SK-N-SH treated with all-trans-retinoic acid at 6 μM for 48 hours (cell line): ENCODE results near the gene RAVER2.

Experiments
- ATAC-seq: fragments of 200-7000 bp; cut with Tn5 transposase; 3 replicates; pipeline ENCODE4 v1.9.1; 2020; ENCODE audit warnings: mild to moderate bottlenecking, moderate library complexity
- ARNTL ChIP-seq: fragments of 450-650 bp; formaldehyde crosslinking; IDR thresholded peaks from 2 replicates; pipeline ENCODE4 v1.5.0; 2020; ENCODE audit warnings: low read depth, mild to moderate bottlenecking, moderate library complexity, borderline replicate concordance
- BACH2 ChIP-seq: fragments of 250-450 bp; sonication (Bioruptor Pico); IDR thresholded peaks from 2 replicates; pipeline ENCODE4 v1.9.0; 2021; ENCODE audit warnings: mild to moderate bottlenecking, borderline replicate concordance
- CSDC2 ChIP-seq: fragments of 250-450 bp; sonication (Bioruptor Pico); IDR thresholded peaks from 2 replicates; pipeline ENCODE4 v1.5.0; 2020; ENCODE audit warnings: mild to moderate bottlenecking, moderate library complexity
- ESRRG ChIP-seq: fragments of 250-450 bp; sonication (Bioruptor Pico); IDR thresholded peaks from 2 replicates; pipeline ENCODE4 v1.6.1; 2021; ENCODE audit warnings: mild to moderate bottlenecking
- GLIS3 ChIP-seq: fragments of 250-450 bp; sonication (Bioruptor Pico); IDR thresholded peaks from 2 replicates; pipeline ENCODE4 v1.5.0; 2020; ENCODE audit warnings: mild to moderate bottlenecking, moderate library complexity
- ISL1 ChIP-seq: fragments of 250-450 bp; sonication (Bioruptor Pico); IDR thresholded peaks from 2 replicates; pipeline ENCODE4 v2.1.2; 2022; ENCODE audit warnings: mild to moderate bottlenecking, moderate library complexity
- OSR1 ChIP-seq: fragments of 250-450 bp; sonication (Bioruptor Pico); IDR thresholded peaks from 2 replicates; pipeline ENCODE4 v1.8.0; 2022; ENCODE audit warnings: moderate library complexity, mild to moderate bottlenecking, inconsistent platforms
- PPARA ChIP-seq: fragments of 250-450 bp; sonication (Bioruptor Pico); IDR thresholded peaks from 2 replicates; pipeline ENCODE4 v1.5.0; 2020; ENCODE audit warnings: mild to moderate bottlenecking, borderline replicate concordance
- RARB ChIP-seq: fragments of 250-450 bp; sonication (Bioruptor Pico); IDR thresholded peaks from 2 replicates; pipeline ENCODE4 v1.8.0; 2021; ENCODE audit warnings: mild to moderate bottlenecking, moderate library complexity
- TCF4 ChIP-seq: fragments of 250-450 bp; sonication (Bioruptor Pico); IDR thresholded peaks from 2 replicates; pipeline ENCODE4 v1.8.0; 2021; ENCODE audit warnings: mild to moderate bottlenecking, moderate library complexity, borderline replicate concordance
- TOX ChIP-seq: fragments of 250-450 bp; sonication (Bioruptor Pico); IDR thresholded peaks from 2 replicates; pipeline ENCODE4 v1.8.0; 2021; ENCODE audit warnings: mild to moderate bottlenecking, moderate library complexity, borderline replicate concordance
- ZFP3 ChIP-seq: fragments of 250-450 bp; sonication (Bioruptor Pico); IDR thresholded peaks from 2 replicates; pipeline ENCODE4 v1.5.0; 2020; ENCODE audit warnings: mild to moderate bottlenecking, moderate library complexity
- ZNF565 ChIP-seq: fragments of 450-650 bp; formaldehyde crosslinking; conservative IDR thresholded peaks from 2 replicates; pipeline ENCODE4 v1.5.0; 2020; ENCODE audit warnings: low read depth, mild to moderate bottlenecking, moderate library complexity
- ZNF70 ChIP-seq: fragments of 450-650 bp; formaldehyde crosslinking; IDR thresholded peaks from 2 replicates; pipeline ENCODE4 v1.5.0; 2020; ENCODE audit warnings: mild to moderate bottlenecking, moderate library complexity
- ZNF8 ChIP-seq: fragments of 450-650 bp; formaldehyde crosslinking; IDR thresholded peaks from 2 replicates; pipeline ENCODE4 v1.5.0; 2020; ENCODE audit warnings: mild to moderate bottlenecking, moderate library complexity
- TF ChIP-seq, protein P1 (sequence below): fragments of 250-450 bp; sonication (Bioruptor Pico); IDR thresholded peaks from 2 replicates; pipeline ENCODE4 v1.8.0; 2021; ENCODE audit warnings: low read depth, mild to moderate bottlenecking, moderate library complexity, borderline replicate concordance
- TF ChIP-seq, protein P2 (sequence below): fragments of 250-450 bp; sonication (Bioruptor Pico); IDR thresholded peaks from 2 replicates; pipeline ENCODE4 v1.8.0; 2020; ENCODE audit warnings: mild to moderate bottlenecking, moderate library complexity, borderline replicate concordance
- TF ChIP-seq, protein P3 (sequence below): fragments of 250-450 bp; sonication (Bioruptor Pico); IDR thresholded peaks from 2 replicates; pipeline ENCODE4 v1.5.0; 2020; ENCODE audit warnings: mild to moderate bottlenecking, moderate library complexity
- TF ChIP-seq, protein P4 (sequence below): fragments of 250-450 bp; sonication (Bioruptor Pico); IDR thresholded peaks from 2 replicates; pipeline ENCODE4 v1.5.1; 2020; ENCODE audit warnings: low read depth, mild to moderate bottlenecking, moderate library complexity

RAVER2 gene, protein sequence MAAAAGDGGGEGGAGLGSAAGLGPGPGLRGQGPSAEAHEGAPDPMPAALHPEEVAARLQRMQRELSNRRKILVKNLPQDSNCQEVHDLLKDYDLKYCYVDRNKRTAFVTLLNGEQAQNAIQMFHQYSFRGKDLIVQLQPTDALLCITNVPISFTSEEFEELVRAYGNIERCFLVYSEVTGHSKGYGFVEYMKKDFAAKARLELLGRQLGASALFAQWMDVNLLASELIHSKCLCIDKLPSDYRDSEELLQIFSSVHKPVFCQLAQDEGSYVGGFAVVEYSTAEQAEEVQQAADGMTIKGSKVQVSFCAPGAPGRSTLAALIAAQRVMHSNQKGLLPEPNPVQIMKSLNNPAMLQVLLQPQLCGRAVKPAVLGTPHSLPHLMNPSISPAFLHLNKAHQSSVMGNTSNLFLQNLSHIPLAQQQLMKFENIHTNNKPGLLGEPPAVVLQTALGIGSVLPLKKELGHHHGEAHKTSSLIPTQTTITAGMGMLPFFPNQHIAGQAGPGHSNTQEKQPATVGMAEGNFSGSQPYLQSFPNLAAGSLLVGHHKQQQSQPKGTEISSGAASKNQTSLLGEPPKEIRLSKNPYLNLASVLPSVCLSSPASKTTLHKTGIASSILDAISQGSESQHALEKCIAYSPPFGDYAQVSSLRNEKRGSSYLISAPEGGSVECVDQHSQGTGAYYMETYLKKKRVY

DNA sequence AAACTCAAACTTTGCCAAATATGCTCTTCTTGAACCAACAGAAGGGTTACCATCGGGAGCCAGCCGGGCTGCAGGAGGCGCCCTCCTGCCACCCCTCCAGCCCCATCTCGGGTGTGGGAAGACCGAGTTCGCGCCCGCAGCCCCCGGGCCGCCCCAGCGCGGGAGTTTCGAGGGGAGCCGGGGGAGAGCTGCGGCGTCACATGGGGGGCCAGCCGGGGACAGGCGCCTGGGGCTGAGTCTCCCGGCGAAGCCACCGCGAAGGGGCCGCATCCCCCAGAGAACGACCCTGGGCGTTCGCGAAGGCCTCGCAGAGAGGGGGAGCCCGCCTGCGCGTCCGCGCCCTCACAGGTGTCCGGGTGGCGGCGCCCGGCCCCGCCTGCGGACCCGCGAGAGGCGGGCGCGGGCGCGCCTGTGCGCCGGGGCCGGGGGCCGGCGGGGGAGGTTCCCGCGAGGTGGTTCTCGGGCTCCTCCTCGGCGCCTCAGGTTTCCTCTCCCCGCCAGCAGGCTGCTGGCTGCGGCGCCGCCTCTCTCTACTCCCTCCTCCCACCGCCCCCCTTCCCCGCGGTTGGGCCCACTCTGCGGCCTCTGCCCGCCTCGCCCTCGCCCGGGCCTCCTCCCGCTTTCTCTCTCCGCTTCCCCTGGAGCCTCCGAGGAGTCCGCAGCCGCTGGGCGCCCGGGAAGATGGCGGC is at the start of gene RAVER2:
Gene RAVER2, plus strand, starts transcription at position 584 of the 689 bp plus-strand sequence. Its CDS starts 98 bp downstream, at position 682.
- TF ChIP-seq ZNF70 (CRISPR knock-in tag) (no peak), CSDC2 (CRISPR knock-in tag) (no peak), TCF4 (no peak), GLIS3 (CRISPR knock-in tag) (no peak)
- TF ChIP-seq, protein P1, sequence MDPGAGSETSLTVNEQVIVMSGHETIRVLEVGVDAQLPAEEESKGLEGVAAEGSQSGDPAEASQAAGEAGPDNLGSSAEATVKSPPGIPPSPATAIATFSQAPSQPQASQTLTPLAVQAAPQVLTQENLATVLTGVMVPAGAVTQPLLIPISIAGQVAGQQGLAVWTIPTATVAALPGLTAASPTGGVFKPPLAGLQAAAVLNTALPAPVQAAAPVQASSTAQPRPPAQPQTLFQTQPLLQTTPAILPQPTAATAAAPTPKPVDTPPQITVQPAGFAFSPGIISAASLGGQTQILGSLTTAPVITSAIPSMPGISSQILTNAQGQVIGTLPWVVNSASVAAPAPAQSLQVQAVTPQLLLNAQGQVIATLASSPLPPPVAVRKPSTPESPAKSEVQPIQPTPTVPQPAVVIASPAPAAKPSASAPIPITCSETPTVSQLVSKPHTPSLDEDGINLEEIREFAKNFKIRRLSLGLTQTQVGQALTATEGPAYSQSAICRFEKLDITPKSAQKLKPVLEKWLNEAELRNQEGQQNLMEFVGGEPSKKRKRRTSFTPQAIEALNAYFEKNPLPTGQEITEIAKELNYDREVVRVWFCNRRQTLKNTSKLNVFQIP (CRISPR knock-in tag), result no peak
- TF ChIP-seq, protein P2, sequence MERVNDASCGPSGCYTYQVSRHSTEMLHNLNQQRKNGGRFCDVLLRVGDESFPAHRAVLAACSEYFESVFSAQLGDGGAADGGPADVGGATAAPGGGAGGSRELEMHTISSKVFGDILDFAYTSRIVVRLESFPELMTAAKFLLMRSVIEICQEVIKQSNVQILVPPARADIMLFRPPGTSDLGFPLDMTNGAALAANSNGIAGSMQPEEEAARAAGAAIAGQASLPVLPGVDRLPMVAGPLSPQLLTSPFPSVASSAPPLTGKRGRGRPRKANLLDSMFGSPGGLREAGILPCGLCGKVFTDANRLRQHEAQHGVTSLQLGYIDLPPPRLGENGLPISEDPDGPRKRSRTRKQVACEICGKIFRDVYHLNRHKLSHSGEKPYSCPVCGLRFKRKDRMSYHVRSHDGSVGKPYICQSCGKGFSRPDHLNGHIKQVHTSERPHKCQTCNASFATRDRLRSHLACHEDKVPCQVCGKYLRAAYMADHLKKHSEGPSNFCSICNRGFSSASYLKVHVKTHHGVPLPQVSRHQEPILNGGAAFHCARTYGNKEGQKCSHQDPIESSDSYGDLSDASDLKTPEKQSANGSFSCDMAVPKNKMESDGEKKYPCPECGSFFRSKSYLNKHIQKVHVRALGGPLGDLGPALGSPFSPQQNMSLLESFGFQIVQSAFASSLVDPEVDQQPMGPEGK (CRISPR knock-in tag), result peak; percentile 54; the same call in 1 of the 2 replicates
- peak; percentile 81 for ATAC-seq

DNA sequence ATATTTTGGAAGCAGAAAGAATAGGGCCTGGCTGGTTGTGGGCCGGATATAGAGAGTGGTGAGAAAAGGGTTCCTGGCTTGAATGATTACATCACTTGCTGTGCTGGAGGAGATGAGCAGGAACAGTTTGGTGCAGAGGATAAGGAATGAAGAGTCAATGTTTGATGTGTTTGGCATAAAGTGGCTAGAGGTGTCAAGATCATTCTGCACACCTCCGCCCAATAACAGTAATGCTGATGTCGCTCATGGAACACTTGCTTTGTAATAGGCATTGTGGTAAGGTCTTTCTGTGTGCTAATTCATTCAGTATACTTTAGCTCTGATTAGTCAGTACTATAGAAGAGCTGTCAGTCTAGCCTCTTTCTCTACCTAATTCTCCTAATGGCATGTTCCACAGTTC is 48.0 kb upstream of the RAVER2 start:
- no peak for TF ChIP-seq GLIS3 (CRISPR knock-in tag)
- TF ChIP-seq, protein P2 (CRISPR knock-in tag), result no peak
- TF ChIP-seq, protein P3, sequence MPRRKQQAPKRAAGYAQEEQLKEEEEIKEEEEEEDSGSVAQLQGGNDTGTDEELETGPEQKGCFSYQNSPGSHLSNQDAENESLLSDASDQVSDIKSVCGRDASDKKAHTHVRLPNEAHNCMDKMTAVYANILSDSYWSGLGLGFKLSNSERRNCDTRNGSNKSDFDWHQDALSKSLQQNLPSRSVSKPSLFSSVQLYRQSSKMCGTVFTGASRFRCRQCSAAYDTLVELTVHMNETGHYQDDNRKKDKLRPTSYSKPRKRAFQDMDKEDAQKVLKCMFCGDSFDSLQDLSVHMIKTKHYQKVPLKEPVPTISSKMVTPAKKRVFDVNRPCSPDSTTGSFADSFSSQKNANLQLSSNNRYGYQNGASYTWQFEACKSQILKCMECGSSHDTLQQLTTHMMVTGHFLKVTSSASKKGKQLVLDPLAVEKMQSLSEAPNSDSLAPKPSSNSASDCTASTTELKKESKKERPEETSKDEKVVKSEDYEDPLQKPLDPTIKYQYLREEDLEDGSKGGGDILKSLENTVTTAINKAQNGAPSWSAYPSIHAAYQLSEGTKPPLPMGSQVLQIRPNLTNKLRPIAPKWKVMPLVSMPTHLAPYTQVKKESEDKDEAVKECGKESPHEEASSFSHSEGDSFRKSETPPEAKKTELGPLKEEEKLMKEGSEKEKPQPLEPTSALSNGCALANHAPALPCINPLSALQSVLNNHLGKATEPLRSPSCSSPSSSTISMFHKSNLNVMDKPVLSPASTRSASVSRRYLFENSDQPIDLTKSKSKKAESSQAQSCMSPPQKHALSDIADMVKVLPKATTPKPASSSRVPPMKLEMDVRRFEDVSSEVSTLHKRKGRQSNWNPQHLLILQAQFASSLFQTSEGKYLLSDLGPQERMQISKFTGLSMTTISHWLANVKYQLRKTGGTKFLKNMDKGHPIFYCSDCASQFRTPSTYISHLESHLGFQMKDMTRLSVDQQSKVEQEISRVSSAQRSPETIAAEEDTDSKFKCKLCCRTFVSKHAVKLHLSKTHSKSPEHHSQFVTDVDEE (CRISPR knock-in tag), result no peak
- TF ChIP-seq ZNF565 (CRISPR knock-in tag), result no peak
- TF ChIP-seq ZNF8 (CRISPR knock-in tag), result no peak
- no peak for TF ChIP-seq ZFP3 (CRISPR knock-in tag)
- no peak for TF ChIP-seq BACH2 (CRISPR knock-in tag)
- no peak for TF ChIP-seq RARB (CRISPR knock-in tag)
- TF ChIP-seq, all 23 proteins: peak for 0

DNA sequence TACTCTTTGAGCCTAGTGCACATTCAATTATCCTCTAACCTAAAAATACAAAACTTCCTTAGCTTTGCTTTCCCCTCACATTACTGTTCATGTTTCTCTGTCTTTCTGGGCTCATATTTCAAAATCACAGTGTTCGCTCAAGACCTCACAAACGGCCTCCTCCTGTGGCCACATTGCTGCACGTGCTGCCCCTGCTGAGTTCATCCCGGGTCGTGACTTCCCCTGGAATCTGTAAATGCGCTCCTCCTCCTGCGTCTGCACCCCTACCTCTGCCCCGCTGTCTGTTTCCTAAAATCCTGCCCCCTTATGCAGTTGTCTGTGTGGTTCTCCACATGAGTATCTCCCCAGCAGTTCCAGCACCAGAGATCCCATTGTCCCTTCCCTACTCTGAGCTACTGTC is 45.5 kb upstream of the RAVER2 start:
- no peak for ATAC-seq
- no peak for TF ChIP-seq CSDC2 (CRISPR knock-in tag)
- no peak for TF ChIP-seq TOX (CRISPR knock-in tag)
- no peak for TF ChIP-seq TCF4
- TF ChIP-seq, protein P1 (CRISPR knock-in tag), result no peak
- no peak for TF ChIP-seq OSR1 (CRISPR knock-in tag)
- no peak for TF ChIP-seq PPARA (CRISPR knock-in tag)
- no peak for TF ChIP-seq ESRRG (CRISPR knock-in tag)
- TF ChIP-seq, protein P4, sequence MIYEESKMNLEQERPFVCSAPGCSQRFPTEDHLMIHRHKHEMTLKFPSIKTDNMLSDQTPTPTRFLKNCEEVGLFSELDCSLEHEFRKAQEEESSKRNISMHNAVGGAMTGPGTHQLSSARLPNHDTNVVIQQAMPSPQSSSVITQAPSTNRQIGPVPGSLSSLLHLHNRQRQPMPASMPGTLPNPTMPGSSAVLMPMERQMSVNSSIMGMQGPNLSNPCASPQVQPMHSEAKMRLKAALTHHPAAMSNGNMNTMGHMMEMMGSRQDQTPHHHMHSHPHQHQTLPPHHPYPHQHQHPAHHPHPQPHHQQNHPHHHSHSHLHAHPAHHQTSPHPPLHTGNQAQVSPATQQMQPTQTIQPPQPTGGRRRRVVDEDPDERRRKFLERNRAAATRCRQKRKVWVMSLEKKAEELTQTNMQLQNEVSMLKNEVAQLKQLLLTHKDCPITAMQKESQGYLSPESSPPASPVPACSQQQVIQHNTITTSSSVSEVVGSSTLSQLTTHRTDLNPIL, result no peak
- TF ChIP-seq ARNTL (CRISPR knock-in tag), result no peak
- TF ChIP-seq ISL1, result no peak
- TF ChIP-seq, all 23 proteins: peak for 0

More for the DNA sequence above, 48.0 kb upstream of the RAVER2 start:
- no peak for ATAC-seq
